Spinal cord (tissue), 10 donors: ENCODE measurements around the gene FRZB. TPM values are rescaled to one million over a fixed set of nuclear protein-coding genes. Genes with fewer than 3 reads are reported as not detected.

Experiments used
- DNase-seq, 6 donors: peaks; one replicate each; pipeline versions ENCODE4 v3.0.0 to v3.0.0-alpha.2; 2013 to 2015; ENCODE audit warnings: low spot score in 6 of 6, low read depth in 4 of 6
- H3K27ac ChIP-seq: one replicate; pipeline ENCODE4 v1.5.1; 2013; ENCODE audit warnings: low read depth, low read length, control low read depth
- H3K27me3 ChIP-seq: one replicate; pipeline ENCODE4 v1.6.1; 2013; ENCODE audit warnings: low read length; ENCODE audit not compliant: control insufficient read depth, insufficient read depth
- H3K36me3 ChIP-seq: one replicate; pipeline ENCODE4 v1.6.1; 2013; ENCODE audit warnings: low read length; ENCODE audit not compliant: control insufficient read depth, insufficient read depth
- H3K4me1 ChIP-seq: one replicate; pipeline ENCODE4 v1.6.1; 2013; ENCODE audit warnings: low read length; ENCODE audit not compliant: control insufficient read depth, insufficient read depth
- H3K4me3 ChIP-seq: one replicate; pipeline ENCODE4 v1.5.1; 2013; ENCODE audit warnings: low read depth, low read length, control low read depth
- H3K9me3 ChIP-seq: one replicate; pipeline ENCODE4 v1.6.1; 2013; ENCODE audit warnings: low read length; ENCODE audit not compliant: control insufficient read depth, insufficient read depth
- WGBS: methylation state at CpG from one replicate; pipeline ENCODE4 v1.1.5; 2013; ENCODE audit warnings: missing lambda C conversion rate; ENCODE audit not compliant: insufficient coverage; 5-methylcytosine and 5-hydroxymethylcytosine counted together
- polyA plus RNA-seq, 2 donors: library from polyadenylated mRNA; unstranded; fragments of 120-200 nt; gene quantifications; one replicate each; pipeline ENCODE4 v1.2.1, GENCODE V29; 2013; ENCODE audit not compliant: insufficient read length in 2 of 2
- total RNA-seq, 2 donors: library from RNA; depleted of rRNA in 1 of 2; stranded (reverse); fragments of 120-200 nt in 1 of 2; fragments of >200 nt in 1 of 2; gene quantifications; one replicate each; pipeline versions ENCODE4 v1.2.3 to v1.2.4, GENCODE V29; 2013 to 2014
- donor health status: healthy.

FRZB gene
- total and polyA plus RNA-seq, 4 donors: 21.8 to 68.5 (median 32.7) TPM

- Histone ChIP-seq H3K27ac (no peak overlapping the region), H3K4me3 (no peak overlapping the region), H3K4me1 (no peaks in the 10 kb centered on the region), H3K36me3 (peaks cover 3% of the 10 kb centered on the region), H3K9me3 (no peaks in the 10 kb centered on the region), H3K27me3 (no peaks in the 10 kb centered on the region)
- no peak for DNase-seq
Observed at GRCh38 chr2:182906454-182906853, 40.0 kb upstream of the FRZB start.

- H3K4me3 ChIP-seq: no peak overlapping the region
- H3K27ac ChIP-seq: no peak overlapping the region
- H3K36me3 ChIP-seq: peaks cover 3% of the 10 kb centered on the region
- H3K27me3 ChIP-seq: no peaks in the 10 kb centered on the region
- H3K9me3 ChIP-seq: no peaks in the 10 kb centered on the region
- no peaks in the 10 kb centered on the region for H3K4me1 ChIP-seq
- no peak for DNase-seq
- WGBS: no CpG with 5 or more reads among the region's 1 CpG
Observed at GRCh38 chr2:182904844-182905243, 38.4 kb upstream of the FRZB start.

GRCh38 chr2:182903566-182903965 lies 37.1 kb upstream of the FRZB start:
- H3K27ac ChIP-seq: no peak overlapping the region

GRCh38 chr2:182901748-182902147 lies 35.3 kb upstream of the FRZB start:
- Histone ChIP-seq H3K4me1 (no peaks in the 10 kb centered on the region), H3K27me3 (no peaks in the 10 kb centered on the region), H3K9me3 (no peaks in the 10 kb centered on the region), H3K4me3 (no peak overlapping the region), H3K36me3 (no peaks in the 10 kb centered on the region), H3K27ac (no peak overlapping the region)
- DNase-seq: no peak
- 92% methylated on average over 4 of the region's 6 CpGs for WGBS

More at GRCh38 chr2:182903566-182903965, 37.1 kb upstream of the FRZB start:
- no peak overlapping the region for H3K4me3 ChIP-seq
- H3K4me1 ChIP-seq: no peaks in the 10 kb centered on the region
- H3K9me3 ChIP-seq: no peaks in the 10 kb centered on the region
- H3K27me3 ChIP-seq: no peaks in the 10 kb centered on the region
- peaks cover 3% of the 10 kb centered on the region for H3K36me3 ChIP-seq
- no peak for DNase-seq
- WGBS: no CpG with 5 or more reads among the region's 2 CpGs

GRCh38 chr2:182898718-182899117 lies 32.3 kb upstream of the FRZB start:
- no peaks in the 10 kb centered on the region for H3K27me3 ChIP-seq
- no peak overlapping the region for H3K4me3 ChIP-seq
- WGBS: 88% methylated on average over 1 of the region's 1 CpG
- DNase-seq: no peak
- no peak overlapping the region for H3K27ac ChIP-seq
- peaks cover 3% of the 10 kb centered on the region for H3K36me3 ChIP-seq
- H3K4me1 ChIP-seq: no peaks in the 10 kb centered on the region
- no peaks in the 10 kb centered on the region for H3K9me3 ChIP-seq

GRCh38 chr2:182897137-182897536 lies 30.7 kb upstream of the FRZB start:
- no peak overlapping the region for H3K4me3 ChIP-seq
- 100% methylated on average over 1 of the region's 1 CpG for whole genome bisulfite sequencing
- peaks cover 3% of the 10 kb centered on the region for H3K36me3 ChIP-seq
- no peaks in the 10 kb centered on the region for H3K9me3 ChIP-seq
- DNase-seq: no peak
- no peaks in the 10 kb centered on the region for H3K4me1 ChIP-seq
- no peak overlapping the region for H3K27ac ChIP-seq
- H3K27me3 ChIP-seq: no peaks in the 10 kb centered on the region

- no peaks in the 10 kb centered on the region for H3K27me3 ChIP-seq
- no peak for DNase-seq
- no CpG with 5 or more reads among the region's 6 CpGs for WGBS
Observed at GRCh38 chr2:182895798-182896197, 29.4 kb upstream of the FRZB start.

GRCh38 chr2:182895169-182895568 lies 28.7 kb upstream of the FRZB start:
- H3K27me3 ChIP-seq: no peaks in the 10 kb centered on the region
- peaks cover 3% of the 10 kb centered on the region for H3K36me3 ChIP-seq
- no peak overlapping the region for H3K4me3 ChIP-seq
- 90% methylated on average over 4 of the region's 4 CpGs for WGBS
- no peak for DNase-seq
- no peak overlapping the region for H3K27ac ChIP-seq
- H3K9me3 ChIP-seq: no peaks in the 10 kb centered on the region
- no peaks in the 10 kb centered on the region for H3K4me1 ChIP-seq

More at GRCh38 chr2:182895798-182896197, 29.4 kb upstream of the FRZB start:
- H3K4me1 ChIP-seq: no peaks in the 10 kb centered on the region
- H3K36me3 ChIP-seq: peaks cover 3% of the 10 kb centered on the region
- H3K4me3 ChIP-seq: no peak overlapping the region
- no peak overlapping the region for H3K27ac ChIP-seq
- H3K9me3 ChIP-seq: no peaks in the 10 kb centered on the region

GRCh38 chr2:182894174-182894573 lies 27.7 kb upstream of the FRZB start:
- H3K27ac ChIP-seq: no peak overlapping the region
- DNase-seq: no peak
- 97% methylated on average over 6 of the region's 9 CpGs for WGBS
- no peaks in the 10 kb centered on the region for H3K27me3 ChIP-seq
- H3K4me3 ChIP-seq: no peak overlapping the region
- H3K36me3 ChIP-seq: peaks cover 3% of the 10 kb centered on the region
- H3K9me3 ChIP-seq: no peaks in the 10 kb centered on the region
- H3K4me1 ChIP-seq: no peaks in the 10 kb centered on the region

GRCh38 chr2:182893666-182894065 lies 27.2 kb upstream of the FRZB start:
- H3K36me3 ChIP-seq: peaks cover 3% of the 10 kb centered on the region
- WGBS: 86% methylated on average over 11 of the region's 11 CpGs
- DNase-seq: no peak
- no peaks in the 10 kb centered on the region for H3K27me3 ChIP-seq
- no peaks in the 10 kb centered on the region for H3K4me1 ChIP-seq
- H3K27ac ChIP-seq: no peak overlapping the region
- H3K4me3 ChIP-seq: no peak overlapping the region
- no peaks in the 10 kb centered on the region for H3K9me3 ChIP-seq
